IMR-90 (cell line): ENCODE data around the gene NEUROD2. TPM values are rescaled to one million over a fixed set of nuclear protein-coding genes. Genes with fewer than 3 reads are reported as not detected.

Source experiments
- ATAC-seq: fragments of 200-7000 bp; cut with Tn5 transposase; 2 replicates; pipeline ENCODE4 v1.9.1; 2020; ENCODE audit warnings: low read depth, mild to moderate bottlenecking, moderate library complexity
- BruUV-seq: library from RNA; stranded (reverse); fragments of 400-500 nt; replicated peaks from 2 replicates; lab custom pipeline; 2021; lab: Mats Ljungman, UMichigan
- CTCF ChIA-PET: fragments of 300-600 bp; formaldehyde crosslinking; extraction: SDS; loops from one replicate; lab custom pipeline; 2021; ENCODE audit warnings: antibody characterized with exemption; lab: Yijun Ruan, JAX
- POLR2A ChIA-PET: fragments of 300-600 bp; sonication (Branson Sonifier 250); formaldehyde crosslinking; loops from one replicate; lab custom pipeline; 2022; ENCODE audit warnings: antibody characterized with exemption; ENCODE audit not compliant: unreplicated experiment; lab: Charles Lee
- DNase-seq: peaks from one replicate; pipeline ENCODE4 v3.0.0; 2013
- H2AFZ ChIP-seq: replicated peaks from 2 replicates; pipeline ENCODE3; 2013; ENCODE audit warnings: low read length, mild to moderate bottlenecking; ENCODE audit not compliant: poor library complexity
- H2AK5ac ChIP-seq: 2 replicates; pipeline ENCODE4 v1.6.1; 2013; ENCODE audit warnings: low read depth, low read length, inconsistent platforms
- H2AK9ac ChIP-seq: replicated peaks from 2 replicates; pipeline ENCODE3; 2013; ENCODE audit warnings: mild to moderate bottlenecking, low read depth, low read length, moderate library complexity; ENCODE audit not compliant: poor library complexity
- H2BK120ac ChIP-seq: 2 replicates; pipeline ENCODE4 v1.6.1; 2013; ENCODE audit warnings: low read depth, low read length, inconsistent platforms
- H2BK15ac ChIP-seq: 3 replicates; pipeline ENCODE4 v1.6.1; 2013; ENCODE audit warnings: low read depth, low read length, inconsistent platforms
- H2BK20ac ChIP-seq: 2 replicates; pipeline ENCODE4 v1.6.1; 2013; ENCODE audit warnings: low read depth, mild to moderate bottlenecking, inconsistent platforms, low read length, moderate library complexity
- H2BK5ac ChIP-seq: 2 replicates; pipeline ENCODE4 v1.6.1; 2013; ENCODE audit warnings: mild to moderate bottlenecking, low read depth, low read length, inconsistent platforms; ENCODE audit not compliant: poor library complexity, severe bottlenecking
- H3K14ac ChIP-seq: replicated peaks from 2 replicates; pipeline ENCODE4 v1.6.1; 2013; ENCODE audit warnings: low read depth, low read length, inconsistent platforms
- H3K18ac ChIP-seq: 2 replicates; pipeline ENCODE4 v1.6.1; 2013; ENCODE audit warnings: low read depth, low read length, control low read depth
- H3K23ac ChIP-seq: 2 replicates; pipeline ENCODE4 v1.6.1; 2013; ENCODE audit warnings: low read depth, low read length, inconsistent platforms
- H3K27ac ChIP-seq: 2 replicates; pipeline ENCODE4 v1.5.1; 2013; ENCODE audit warnings: mild to moderate bottlenecking, control low read depth, low read length; ENCODE audit not compliant: insufficient read depth
- H3K27me3 ChIP-seq: 2 replicates; pipeline ENCODE4 v1.6.1; 2013; ENCODE audit warnings: low read length; ENCODE audit not compliant: control insufficient read depth, insufficient read depth
- H3K36me3 ChIP-seq: 2 replicates; pipeline ENCODE4 v1.6.1; 2013; ENCODE audit warnings: low read length, mixed read lengths; ENCODE audit not compliant: control insufficient read depth, insufficient read depth
- H3K4ac ChIP-seq: 2 replicates; pipeline ENCODE4 v1.6.1; 2013; ENCODE audit warnings: low read depth, low read length, inconsistent platforms
- H3K4me1 ChIP-seq: 2 replicates; pipeline ENCODE4 v1.6.1; 2013; ENCODE audit warnings: low read length, mixed read lengths; ENCODE audit not compliant: control insufficient read depth, insufficient read depth
- H3K4me2 ChIP-seq: 2 replicates; pipeline ENCODE4 v1.6.1; 2013; ENCODE audit warnings: low read depth, mild to moderate bottlenecking, control low read depth, low read length, moderate library complexity
- H3K4me3 ChIP-seq: 2 replicates; pipeline ENCODE4 v1.5.1; 2013; ENCODE audit warnings: low read depth, mild to moderate bottlenecking, control low read depth, low read length, moderate library complexity; ENCODE audit not compliant: insufficient read depth
- H3K56ac ChIP-seq: 2 replicates; pipeline ENCODE4 v1.6.1; 2013; ENCODE audit warnings: low read length, inconsistent platforms; ENCODE audit not compliant: insufficient read depth; ENCODE audit errors: extremely low read depth
- H3K79me1 ChIP-seq, 2 experiments: 2 replicates each; pipeline ENCODE4 v1.6.1; 2013; ENCODE audit warnings: low read length in 2 of 2, inconsistent platforms in 1 of 2, low read depth in 1 of 2
- H3K9ac ChIP-seq: 2 replicates; pipeline ENCODE4 v1.6.1; 2013; ENCODE audit warnings: low read depth, low read length, control low read depth
- H3K9me1 ChIP-seq: 2 replicates; pipeline ENCODE4 v1.6.1; 2013; ENCODE audit warnings: low read length, inconsistent platforms; ENCODE audit not compliant: insufficient read depth
- H3K9me3 ChIP-seq: 2 replicates; pipeline ENCODE4 v1.6.1; 2013; ENCODE audit warnings: low read length; ENCODE audit not compliant: control insufficient read depth, insufficient read depth
- H4K20me1 ChIP-seq: 2 replicates; pipeline ENCODE4 v1.6.1; 2013; ENCODE audit warnings: low read length, inconsistent platforms; ENCODE audit not compliant: insufficient read depth
- H4K5ac ChIP-seq: 2 replicates; pipeline ENCODE4 v1.6.1; 2013; ENCODE audit warnings: mild to moderate bottlenecking, low read depth, low read length, control low read depth
- H4K8ac ChIP-seq, 2 experiments: 2 replicates each; pipeline ENCODE4 v1.6.1; 2013; ENCODE audit warnings: low read depth in 2 of 2, low read length in 2 of 2, control low read depth in 1 of 2, inconsistent platforms in 1 of 2
- H4K91ac ChIP-seq: 2 replicates; pipeline ENCODE4 v1.6.1; 2013; ENCODE audit warnings: low read depth, low read length, inconsistent platforms; ENCODE audit not compliant: insufficient read depth
- BHLHE40 ChIP-seq: fragments of 150-350 bp; IDR thresholded peaks from 2 replicates; pipeline ENCODE4 v1.6.1; 2016; ENCODE audit warnings: mild to moderate bottlenecking, low read depth, low read length
- CEBPB ChIP-seq: IDR thresholded peaks from 2 replicates; pipeline ENCODE4 v1.6.1; 2012; ENCODE audit warnings: low read depth, low read length, improper control_type of control experiment
- CHD1 ChIP-seq: IDR thresholded peaks from 2 replicates; pipeline ENCODE4 v1.6.1; 2012; ENCODE audit warnings: low read depth, low read length, improper control_type of control experiment
- CTCF ChIP-seq: conservative IDR thresholded peaks from 2 replicates; pipeline ENCODE4 v1.5.1; 2012; ENCODE audit warnings: mild to moderate bottlenecking, low read depth, low read length, improper control_type of control experiment
- ELK1 ChIP-seq: fragments of 150-350 bp; IDR thresholded peaks from 2 replicates; pipeline ENCODE4 v1.6.1; 2016; ENCODE audit warnings: low read depth, mild to moderate bottlenecking, low read length, moderate library complexity, borderline replicate concordance
- FOS ChIP-seq: fragments of 150-350 bp; IDR thresholded peaks from 2 replicates; pipeline ENCODE4 v1.6.1; 2016; ENCODE audit warnings: low read depth, low read length
- MAFK ChIP-seq: IDR thresholded peaks from 2 replicates; pipeline ENCODE4 v1.6.1; 2012; ENCODE audit warnings: low read depth, low read length, improper control_type of control experiment
- MXI1 ChIP-seq: IDR thresholded peaks from 2 replicates; pipeline ENCODE4 v1.6.1; 2012; ENCODE audit warnings: low read depth, mild to moderate bottlenecking, low read length, moderate library complexity, borderline replicate concordance
- NFE2L2 ChIP-seq: fragments of 150-350 bp; IDR thresholded peaks from 2 replicates; pipeline ENCODE4 v1.6.1; 2016; ENCODE audit warnings: low read depth, mild to moderate bottlenecking, low read length
- RAD21 ChIP-seq: IDR thresholded peaks from 2 replicates; pipeline ENCODE4 v1.6.1; 2012; ENCODE audit warnings: low read length, improper control_type of control experiment
- USF2 ChIP-seq: fragments of 150-350 bp; IDR thresholded peaks from 2 replicates; pipeline ENCODE4 v1.6.1; 2017; ENCODE audit warnings: mild to moderate bottlenecking, antibody characterized with exemption, low read length, low read depth
- WGBS, 2 experiments: methylation state at CpG; one replicate each; pipeline versions ENCODE4 v1.1.5 to v1.1.7; 2013; ENCODE audit warnings: missing lambda C conversion rate in 2 of 2; ENCODE audit not compliant: insufficient read length in 1 of 2; ENCODE audit errors: extremely low coverage in 2 of 2; 5-methylcytosine and 5-hydroxymethylcytosine counted together
- dilution Hi-C: fragments of 300-500 bp; cut with HindIII; formaldehyde crosslinking; loops from one replicate; pipeline ENCODE4 v1.14.3; 2018; ENCODE audit warnings: low sequenced_read_pairs; ENCODE audit not compliant: unreplicated experiment
- in situ Hi-C: fragments of 300-500 bp; cut with MboI; formaldehyde crosslinking; loops from 3 replicates; pipeline ENCODE4 v1.14.3; 2019; ENCODE audit warnings: low sequenced_read_pairs, inconsistent platforms, mixed read lengths
- intact Hi-C: fragments of 100-400 bp; cut with micrococcal nuclease; formaldehyde crosslinking; loops from 2 replicates; pipeline ENCODE4 v1.10.0; 2022
- polyA plus RNA-seq, 3 experiments: library from polyadenylated mRNA; depleted of rRNA; stranded (reverse); fragments of >200 nt; gene quantifications; 2 replicates each; pipeline ENCODE4 v1.2.3, GENCODE V29; 2012; ENCODE audit warnings: low replicate concordance in 1 of 3
- total RNA-seq: library from RNA; depleted of rRNA; stranded (reverse); fragments of >200 nt; gene quantifications from 2 replicates; pipeline ENCODE4 v1.2.3, GENCODE V29; 2012

NEUROD2 gene
- total and polyA plus RNA-seq, 2 of the 4 experiments (the other 2 are of a cell fraction) = not detected

DNA sequence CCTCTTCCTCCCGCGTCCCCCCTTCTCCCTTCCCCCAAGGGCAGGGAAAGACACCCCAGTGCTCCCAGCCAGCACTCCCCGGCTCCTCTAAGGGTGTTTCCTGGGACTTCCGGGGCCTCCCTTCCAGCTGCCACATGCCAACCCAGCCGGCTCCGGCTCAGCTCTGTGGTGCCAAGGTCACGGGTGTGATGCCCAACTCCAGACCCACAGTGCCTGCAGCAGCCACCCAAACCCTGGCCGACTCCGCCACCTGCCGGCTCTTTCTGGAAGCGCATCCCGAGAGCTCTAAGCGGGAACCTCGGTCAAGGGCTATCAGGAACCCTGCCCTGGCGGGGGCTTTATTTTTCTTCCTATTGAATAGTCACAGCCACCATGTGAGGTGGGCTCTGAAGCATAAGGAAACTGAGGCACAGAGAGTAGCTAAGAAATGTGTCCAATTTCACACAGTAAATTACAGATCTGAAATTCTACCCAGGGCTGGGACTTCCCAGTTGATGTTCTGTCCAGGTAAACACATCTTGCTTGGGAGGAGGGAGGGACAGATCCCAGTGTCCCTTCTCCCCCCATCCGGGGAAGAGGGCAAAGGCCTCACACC is 15.7 kb upstream of the NEUROD2 start (continued):
- no peak for TF ChIP-seq MAFK

GRCh38 chr17:39622380-39623006 is 14.8 kb upstream of the NEUROD2 start:
- Histone ChIP-seq H3K79me1 (no peaks in the 10 kb centered on the region), H3K56ac (no peak overlapping the region; the same call in 1 of the 2 replicates), H2BK20ac (no peak overlapping the region), H3K27me3 (peaks cover 52% of the 10 kb centered on the region), H2AFZ (no peak overlapping the region), H4K8ac (no peak overlapping the region), H3K9me3 (no peaks in the 10 kb centered on the region), H3K4ac (no peak overlapping the region), H2BK5ac (no peak overlapping the region), H3K4me1 (peaks cover 3% of the 10 kb centered on the region; the same call in 1 of the 2 replicates), H3K27ac (no peak overlapping the region), H3K36me3 (no peaks in the 10 kb centered on the region), H3K23ac (no peak overlapping the region), H4K91ac (no peak overlapping the region), H2BK15ac (no peak overlapping the region), H2AK9ac (no peak overlapping the region), H3K4me2 (peak overlapping the region; percentile 74), H2BK120ac (no peak overlapping the region), H3K9me1 (no peaks in the 10 kb centered on the region), H2AK5ac (no peak overlapping the region), H4K20me1 (no peaks in the 10 kb centered on the region), H3K14ac (no peak overlapping the region), H4K5ac (no peak overlapping the region), H3K9ac (0 out of 2 replicates have a peak overlapping the region, but pooled peaks have one; percentile 3), H3K18ac (no peak overlapping the region), H3K4me3 (no peak overlapping the region)
- ATAC-seq = no peak
- dilution Hi-C loops = no loop called here
- CTCF ChIA-PET = interaction anchor here (1.0 to 1.5 kb wide), 8 partner anchors 8 to 108 kb away, joined by 3 to 11 read pairs (median 6); partner anchors contain the start of genes MIEN1 and TCAP
- no peak for DNase-seq
- in situ Hi-C loops = loop anchor here (5.0 kb wide), 1 partner anchor 80 kb away; no protein-coding TSS in a partner anchor
- BruUV-seq = no TSS peak
- WGBS, 2 experiments = 83% methylated on average over 2 of the region's 16 CpGs; no CpG with 5 or more reads in 1 of the 2 experiments
- intact Hi-C loops = loop anchor here (1.0 to 10.0 kb wide), 5 partner anchors 50 to 362 kb away; partner anchors contain the start of gene PSMD3
- POLR2A ChIA-PET = no interaction called here
- TF ChIP-seq CEBPB (no peak), ELK1 (no peak), BHLHE40 (no peak), MXI1 (no peak), NFE2L2 (no peak), MAFK (no peak), RAD21 (no peak), FOS (no peak), CTCF (no peak), CHD1 (no peak), USF2 (no peak)
